ENCODE results near the gene PRR27.

- TF ChIP-seq ZNF274 (IDR thresholded peaks at IDR 0.05; ENCODE audit: low read depth, low read length) (no peak), YY1 (IDR thresholded peaks at IDR 0.05; ENCODE audit: insufficient read depth, insufficient read length) (no peak), SUZ12 (IDR thresholded peaks at IDR 0.05; ENCODE audit: extremely low read depth, insufficient read depth, insufficient read length) (no peak)
Measured at GRCh38 chr4:70138751-70139150, 15.3 kb upstream of the PRR27 start.
